Mesenchymal stem cell (in vitro differentiated cells and primary cell): Measurements from ENCODE around the gene CLK2.

ENCODE experiments used
- DNase-seq: peaks from one replicate; pipeline ENCODE4 v3.0.0-alpha.2; 2013
- H2AFZ ChIP-seq: one replicate; pipeline ENCODE4 v1.6.1; 2013; ENCODE audit warnings: low read depth, mild to moderate bottlenecking, control low read depth, inconsistent platforms, low read length, moderate library complexity
- H2AK5ac ChIP-seq: 2 replicates; pipeline ENCODE4 v1.6.1; 2013; ENCODE audit warnings: low read length, moderate library complexity, mild to moderate bottlenecking, inconsistent platforms; ENCODE audit not compliant: severe bottlenecking
- H2BK120ac ChIP-seq: one replicate; pipeline ENCODE4 v1.6.1; 2013; ENCODE audit warnings: low read depth, mild to moderate bottlenecking, inconsistent platforms, low read length, moderate library complexity
- H2BK12ac ChIP-seq, 2 experiments: one replicate each; pipeline ENCODE4 v1.6.1; 2013; ENCODE audit warnings: inconsistent platforms in 2 of 2, low read length in 2 of 2, mild to moderate bottlenecking in 2 of 2, moderate library complexity in 2 of 2, control low read depth in 1 of 2
- H2BK15ac ChIP-seq: one replicate; pipeline ENCODE4 v1.6.1; 2013; ENCODE audit warnings: mild to moderate bottlenecking, low read depth, inconsistent platforms; ENCODE audit not compliant: poor library complexity, severe bottlenecking
- H2BK5ac ChIP-seq: 2 replicates; pipeline ENCODE4 v1.6.1; 2013; ENCODE audit warnings: low read depth, mild to moderate bottlenecking, low read length, control low read depth, inconsistent platforms; ENCODE audit not compliant: poor library complexity, severe bottlenecking
- H3K14ac ChIP-seq, 2 experiments: one replicate each; pipeline ENCODE4 v1.6.1; 2013; ENCODE audit warnings: inconsistent platforms in 2 of 2, low read length in 2 of 2, control low read depth in 1 of 2, mild to moderate bottlenecking in 1 of 2, moderate library complexity in 1 of 2
- H3K18ac ChIP-seq, 2 experiments: one replicate each; pipeline ENCODE4 v1.6.1; 2013; ENCODE audit warnings: inconsistent platforms in 2 of 2, low read length in 2 of 2, control low read depth in 1 of 2, low read depth in 1 of 2, mild to moderate bottlenecking in 1 of 2
- H3K23ac ChIP-seq, 2 experiments: one replicate each; pipeline ENCODE4 v1.6.1; 2013; ENCODE audit warnings: inconsistent platforms in 2 of 2, low read length in 2 of 2, mild to moderate bottlenecking in 2 of 2, moderate library complexity in 2 of 2, control low read depth in 1 of 2
- H3K27ac ChIP-seq: 2 replicates; pipeline ENCODE4 v1.5.1; 2013; ENCODE audit warnings: mild to moderate bottlenecking, moderate library complexity, low read length, control low read depth, inconsistent platforms; ENCODE audit not compliant: poor library complexity, severe bottlenecking
- H3K27me3 ChIP-seq, 2 experiments: 2 replicates each; pipeline versions ENCODE4 v1.6.1 to v1.7.0; 2013; ENCODE audit warnings: low read length in 2 of 2, mild to moderate bottlenecking in 2 of 2, moderate library complexity in 2 of 2, control low read depth in 1 of 2, inconsistent platforms in 1 of 2; ENCODE audit not compliant: control insufficient read depth in 1 of 2, insufficient read depth in 1 of 2
- H3K36me3 ChIP-seq, 2 experiments: 2 replicates each; pipeline versions ENCODE4 v1.6.1 to v1.7.0; 2013; ENCODE audit warnings: low read length in 2 of 2, control low read depth in 1 of 2, inconsistent platforms in 1 of 2, low read depth in 1 of 2, mild to moderate bottlenecking in 1 of 2; ENCODE audit not compliant: insufficient read depth in 2 of 2, control insufficient read depth in 1 of 2
- H3K4ac ChIP-seq, 2 experiments: one replicate each; pipeline ENCODE4 v1.6.1; 2013; ENCODE audit warnings: inconsistent platforms in 2 of 2, low read length in 2 of 2, mild to moderate bottlenecking in 2 of 2, moderate library complexity in 2 of 2, control low read depth in 1 of 2, low read depth in 1 of 2
- H3K4me1 ChIP-seq: 2 replicates; pipeline ENCODE4 v1.6.1; 2013; ENCODE audit warnings: low read depth, low read length, control low read depth; ENCODE audit not compliant: control insufficient read depth, insufficient read depth
- H3K4me2 ChIP-seq: 2 replicates; pipeline ENCODE4 v1.6.1; 2013; ENCODE audit warnings: low read length, mild to moderate bottlenecking, inconsistent platforms; ENCODE audit not compliant: poor library complexity, severe bottlenecking
- H3K4me3 ChIP-seq, 2 experiments: 2 replicates each; pipeline versions ENCODE4 v1.5.1 to v1.7.0; 2013; ENCODE audit warnings: low read length in 2 of 2, mild to moderate bottlenecking in 2 of 2, control low read depth in 1 of 2, low read depth in 1 of 2; ENCODE audit not compliant: insufficient read depth in 1 of 2
- H3K79me1 ChIP-seq: replicated peaks from 2 replicates; pipeline ENCODE4 v1.6.1; 2013; ENCODE audit warnings: mild to moderate bottlenecking, control low read depth, low read length, inconsistent platforms; ENCODE audit not compliant: poor library complexity, severe bottlenecking
- H3K9ac ChIP-seq: 2 replicates; pipeline ENCODE4 v1.7.0; 2013; ENCODE audit warnings: mild to moderate bottlenecking, low read length, moderate library complexity
- H3K9me3 ChIP-seq: 2 replicates; pipeline ENCODE4 v1.7.0; 2013; ENCODE audit warnings: mild to moderate bottlenecking, low read length; ENCODE audit not compliant: control insufficient read depth
- H4K8ac ChIP-seq: one replicate; pipeline ENCODE4 v1.6.1; 2013; ENCODE audit warnings: inconsistent platforms, mild to moderate bottlenecking, low read length, moderate library complexity
- H4K91ac ChIP-seq: one replicate; pipeline ENCODE4 v1.6.1; 2013; ENCODE audit warnings: mild to moderate bottlenecking, low read length, inconsistent platforms
- WGBS: methylation state at CpG from one replicate; pipeline ENCODE4 v1.1.7; 2013; ENCODE audit warnings: mixed read lengths; 5-methylcytosine and 5-hydroxymethylcytosine counted together

The CLK2 gene

DNA sequence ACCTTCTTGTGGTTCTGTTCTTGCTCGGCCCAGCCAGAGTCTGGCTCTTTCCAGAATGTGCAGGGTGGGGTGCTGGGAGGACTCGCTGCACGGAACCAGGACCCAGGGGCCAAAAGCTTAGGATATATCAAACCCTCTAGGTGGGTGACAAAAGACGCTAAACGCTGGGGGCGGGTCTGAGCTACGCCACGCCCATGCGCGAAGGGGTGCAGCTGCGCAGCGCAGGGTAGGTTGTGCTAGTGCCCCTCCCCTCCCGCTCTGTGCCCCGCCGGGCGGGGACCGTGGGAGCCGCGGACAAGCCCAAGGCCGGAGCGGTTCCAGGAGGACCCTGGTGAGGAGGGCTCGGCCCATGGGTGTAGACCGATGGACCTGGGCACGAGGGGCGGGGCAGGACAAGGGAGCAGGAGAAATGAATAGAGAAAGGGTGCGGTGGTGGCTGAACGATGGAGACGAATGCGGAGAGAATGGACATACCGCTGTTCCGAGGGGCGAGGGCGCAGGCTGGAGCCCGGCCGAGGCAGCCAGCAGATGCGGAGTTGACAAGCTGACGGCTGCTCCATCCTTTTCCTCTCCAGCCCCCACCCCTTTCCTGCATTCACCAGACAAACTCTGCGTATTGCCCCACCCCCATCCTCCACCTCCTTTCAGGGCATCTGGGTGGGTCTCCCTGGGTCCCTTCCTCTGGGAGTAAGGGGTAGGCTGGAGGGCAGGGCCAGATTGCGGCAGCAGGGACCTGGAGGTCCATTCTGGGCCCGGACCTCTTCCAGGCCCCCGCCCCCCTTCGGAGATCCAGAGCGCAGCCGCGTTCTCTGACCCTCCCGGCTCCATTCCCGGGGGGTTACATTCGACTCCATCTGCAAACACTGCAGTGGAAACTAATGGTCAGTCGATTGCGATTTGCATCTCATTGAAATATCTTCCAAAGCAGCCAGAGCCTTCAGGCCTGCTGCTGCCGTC is 47.6 kb upstream of the CLK2 start, which contains the start of gene RUSC1:
RUSC1 (plus strand) TSS at position 234 of the 957 bp plus-strand sequence. CDS start 880 bp downstream, outside the sequence.
- H3K79me1 ChIP-seq, result peaks cover 25% of the 10 kb centered on the region
- no peak within 1 kb of the TSS for H3K27ac ChIP-seq
- H3K27me3 ChIP-seq, result no peaks in the 10 kb centered on the region
- 45% methylated on average over 34 of the region's 51 CpGs for WGBS
- peak within 1 kb of the TSS; percentile 57 for H4K91ac ChIP-seq
- peak within 1 kb of the TSS in 1 of 2 experiments; percentile 75 for H3K14ac ChIP-seq
- no peak within 1 kb of the TSS for H2BK5ac ChIP-seq
- peaks cover 39 to 40% of the 10 kb centered on the region in 2 experiments for H3K36me3 ChIP-seq
- peak within 1 kb of the TSS in 1 of 2 experiments; percentile 64 for H2BK12ac ChIP-seq
- H3K23ac ChIP-seq, result peak within 1 kb of the TSS in 1 of 2 experiments; percentile 78
- H2AFZ ChIP-seq, result no peak within 1 kb of the TSS
- peak within 1 kb of the TSS; percentile 16 for H4K8ac ChIP-seq
- H3K9ac ChIP-seq, result peak within 1 kb of the TSS; percentile 94
- peaks cover 27% of the 10 kb centered on the region for H3K4me1 ChIP-seq
- H3K9me3 ChIP-seq, result no peaks in the 10 kb centered on the region
- peak within 1 kb of the TSS in 1 of 2 experiments; percentile 17 for H3K4ac ChIP-seq
- H3K4me3 ChIP-seq, result peak within 1 kb of the TSS; percentile 39 to 97
- DNase-seq, result peak; percentile 51
- peak within 1 kb of the TSS; percentile 24 to 79 for H3K18ac ChIP-seq
- peak within 1 kb of the TSS; percentile 44 for H3K4me2 ChIP-seq
- H2BK15ac ChIP-seq, result no peak within 1 kb of the TSS
- H2AK5ac ChIP-seq, result no peak within 1 kb of the TSS
- no peak within 1 kb of the TSS for H2BK120ac ChIP-seq

GRCh38 chr1:155320252-155320651 is 46.9 kb upstream of the CLK2 start:
- Histone ChIP-seq H3K27ac (no peak overlapping the region), H2BK120ac (no peak overlapping the region), H2BK15ac (no peak overlapping the region), H4K8ac (no peak overlapping the region), H3K4me2 (peak overlapping the region; percentile 44), H3K4ac (no peak overlapping the region), H3K4me1 (peaks cover 21% of the 10 kb centered on the region), H2AFZ (no peak overlapping the region), H2BK5ac (no peak overlapping the region), H3K23ac (peak overlapping the region in 1 of 2 experiments; percentile 36), H3K9me3 (no peaks in the 10 kb centered on the region), H3K14ac (no peak overlapping the region), H3K36me3 (peaks cover 36 to 38% of the 10 kb centered on the region in 2 experiments), H2AK5ac (no peak overlapping the region), H4K91ac (no peak overlapping the region), H3K18ac (peak overlapping the region in 1 of 2 experiments; percentile 5), H3K27me3 (no peaks in the 10 kb centered on the region), H3K4me3 (peak overlapping the region in 1 of 2 experiments; percentile 97), H3K79me1 (peaks cover 25% of the 10 kb centered on the region), H3K9ac (peak overlapping the region; percentile 94), H2BK12ac (no peak overlapping the region)
- 88% methylated on average over 11 of the region's 11 CpGs for WGBS
- DNase-seq, result no peak

- Histone ChIP-seq H4K91ac (no peak overlapping the region), H3K4me1 (peaks cover 20% of the 10 kb centered on the region), H3K36me3 (peaks cover 42 to 43% of the 10 kb centered on the region in 2 experiments), H3K27ac (no peak overlapping the region), H3K27me3 (no peaks in the 10 kb centered on the region), H3K9ac (peak overlapping the region; percentile 94), H2AFZ (no peak overlapping the region), H4K8ac (no peak overlapping the region), H3K79me1 (peaks cover 27% of the 10 kb centered on the region), H2BK5ac (no peak overlapping the region), H3K18ac (no peak overlapping the region), H3K4ac (no peak overlapping the region), H3K23ac (peak overlapping the region in 1 of 2 experiments; percentile 2), H3K4me3 (no peak overlapping the region), H3K9me3 (no peaks in the 10 kb centered on the region), H2BK15ac (no peak overlapping the region), H3K4me2 (no peak overlapping the region), H2AK5ac (no peak overlapping the region), H2BK12ac (no peak overlapping the region), H2BK120ac (no peak overlapping the region), H3K14ac (no peak overlapping the region)
- no peak for DNase-seq
- 95% methylated on average over 5 of the region's 5 CpGs for WGBS
Observed at GRCh38 chr1:155319536-155319935, 46.2 kb upstream of the CLK2 start.

GRCh38 chr1:155318082-155318481 is 44.8 kb upstream of the CLK2 start:
- WGBS, result 98% methylated on average over 9 of the region's 9 CpGs
- H2AFZ ChIP-seq, result no peak overlapping the region

More at GRCh38 chr1:155318082-155318481, 44.8 kb upstream of the CLK2 start:
- Histone ChIP-seq H3K23ac (no peak overlapping the region), H2BK120ac (no peak overlapping the region), H4K91ac (no peak overlapping the region), H2BK12ac (no peak overlapping the region), H3K9me3 (no peaks in the 10 kb centered on the region), H3K4me3 (no peak overlapping the region), H3K4me2 (no peak overlapping the region), H3K14ac (no peak overlapping the region), H3K27me3 (no peaks in the 10 kb centered on the region), H2BK5ac (no peak overlapping the region), H4K8ac (peak overlapping the region; percentile 53), H3K9ac (no peak overlapping the region), H3K27ac (no peak overlapping the region), H3K18ac (no peak overlapping the region), H2BK15ac (no peak overlapping the region), H3K36me3 (peaks cover 53 to 56% of the 10 kb centered on the region in 2 experiments), H3K4me1 (peaks cover 21% of the 10 kb centered on the region), H3K4ac (no peak overlapping the region), H2AK5ac (no peak overlapping the region), H3K79me1 (peaks cover 30% of the 10 kb centered on the region)
- DNase-seq, result no peak
